Measurements from ENCODE around the gene CUX1.

Gene CUX1

GRCh38 chr7:101870361-101871062 lies 53.1 kb downstream of the CUX1 start:
- no peak for DNase-seq (ENCODE audit: low read depth)
- TF ChIP-seq, protein P1, sequence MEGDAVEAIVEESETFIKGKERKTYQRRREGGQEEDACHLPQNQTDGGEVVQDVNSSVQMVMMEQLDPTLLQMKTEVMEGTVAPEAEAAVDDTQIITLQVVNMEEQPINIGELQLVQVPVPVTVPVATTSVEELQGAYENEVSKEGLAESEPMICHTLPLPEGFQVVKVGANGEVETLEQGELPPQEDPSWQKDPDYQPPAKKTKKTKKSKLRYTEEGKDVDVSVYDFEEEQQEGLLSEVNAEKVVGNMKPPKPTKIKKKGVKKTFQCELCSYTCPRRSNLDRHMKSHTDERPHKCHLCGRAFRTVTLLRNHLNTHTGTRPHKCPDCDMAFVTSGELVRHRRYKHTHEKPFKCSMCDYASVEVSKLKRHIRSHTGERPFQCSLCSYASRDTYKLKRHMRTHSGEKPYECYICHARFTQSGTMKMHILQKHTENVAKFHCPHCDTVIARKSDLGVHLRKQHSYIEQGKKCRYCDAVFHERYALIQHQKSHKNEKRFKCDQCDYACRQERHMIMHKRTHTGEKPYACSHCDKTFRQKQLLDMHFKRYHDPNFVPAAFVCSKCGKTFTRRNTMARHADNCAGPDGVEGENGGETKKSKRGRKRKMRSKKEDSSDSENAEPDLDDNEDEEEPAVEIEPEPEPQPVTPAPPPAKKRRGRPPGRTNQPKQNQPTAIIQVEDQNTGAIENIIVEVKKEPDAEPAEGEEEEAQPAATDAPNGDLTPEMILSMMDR (conservative IDR thresholded peaks at IDR 0.05; ENCODE audit: low read depth, low read length): no peak
- H3K4me3 ChIP-seq (ENCODE audit: low read depth, low read length): no peak overlapping the region

- no peak for DNase-seq (ENCODE audit: low read depth)
- no peak overlapping the region for H3K4me3 ChIP-seq (ENCODE audit: low read depth, low read length)
- TF ChIP-seq, protein P1 (conservative IDR thresholded peaks at IDR 0.05; ENCODE audit: low read depth, low read length): no peak
Measured at GRCh38 chr7:101871351-101871750, 53.9 kb downstream of the CUX1 start.

DNA sequence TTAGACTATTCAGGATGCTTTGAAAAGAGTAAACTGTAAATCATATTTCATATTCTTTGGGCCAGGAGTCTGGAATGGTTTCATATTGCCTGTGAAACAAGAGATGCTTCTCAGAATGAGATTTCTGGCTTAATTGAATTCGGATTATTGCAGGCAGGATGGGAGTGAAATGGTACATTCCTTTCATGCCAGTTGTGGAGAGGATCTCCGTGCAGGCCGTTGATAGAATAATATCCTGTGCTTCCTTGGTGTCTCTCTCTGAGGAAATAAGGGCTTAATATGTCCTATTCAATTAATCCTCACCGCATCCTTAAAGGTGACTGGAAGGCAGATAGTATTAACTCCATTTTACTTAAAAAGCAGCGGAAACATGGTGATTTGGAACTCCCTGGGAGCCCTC lies 56.6 kb downstream of the CUX1 start:
- no peak overlapping the region for H3K4me3 ChIP-seq (ENCODE audit: low read depth, low read length)
- TF ChIP-seq, protein P1 (conservative IDR thresholded peaks at IDR 0.05; ENCODE audit: low read depth, low read length): no peak
- DNase-seq (ENCODE audit: low read depth): peak; percentile 57

DNA sequence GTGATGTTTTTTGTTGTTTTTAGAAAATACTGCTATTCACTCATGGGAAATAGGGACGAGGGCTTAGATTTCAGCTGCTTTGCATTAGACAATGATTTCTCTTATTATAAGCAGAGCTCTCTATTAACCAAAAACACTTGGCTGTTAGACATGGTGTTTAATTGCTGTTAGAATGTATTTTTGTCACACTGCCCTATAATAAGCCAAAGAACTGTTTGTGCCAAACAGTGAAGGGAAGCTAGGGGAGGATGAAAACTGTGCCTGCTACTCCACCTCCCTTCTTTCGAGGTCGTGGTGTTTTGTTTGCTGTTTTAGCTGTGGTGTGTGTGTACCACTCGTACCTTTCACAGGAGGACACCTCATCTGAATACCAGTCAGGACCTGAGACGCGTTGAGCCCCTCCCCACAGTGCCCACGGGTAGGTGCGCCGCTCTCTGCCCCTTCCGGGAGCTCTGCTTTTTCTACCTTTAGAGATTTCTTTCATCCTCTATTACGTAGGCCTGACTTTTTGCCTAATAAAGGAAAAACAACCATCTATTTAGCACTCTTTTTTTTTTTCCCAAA lies 57.9 kb downstream of the CUX1 start:
- TF ChIP-seq, protein P1 (conservative IDR thresholded peaks at IDR 0.05; ENCODE audit: low read depth, low read length): no peak
- no peak for DNase-seq (ENCODE audit: low read depth)
- no peak overlapping the region for H3K4me3 ChIP-seq (ENCODE audit: low read depth, low read length)

DNA sequence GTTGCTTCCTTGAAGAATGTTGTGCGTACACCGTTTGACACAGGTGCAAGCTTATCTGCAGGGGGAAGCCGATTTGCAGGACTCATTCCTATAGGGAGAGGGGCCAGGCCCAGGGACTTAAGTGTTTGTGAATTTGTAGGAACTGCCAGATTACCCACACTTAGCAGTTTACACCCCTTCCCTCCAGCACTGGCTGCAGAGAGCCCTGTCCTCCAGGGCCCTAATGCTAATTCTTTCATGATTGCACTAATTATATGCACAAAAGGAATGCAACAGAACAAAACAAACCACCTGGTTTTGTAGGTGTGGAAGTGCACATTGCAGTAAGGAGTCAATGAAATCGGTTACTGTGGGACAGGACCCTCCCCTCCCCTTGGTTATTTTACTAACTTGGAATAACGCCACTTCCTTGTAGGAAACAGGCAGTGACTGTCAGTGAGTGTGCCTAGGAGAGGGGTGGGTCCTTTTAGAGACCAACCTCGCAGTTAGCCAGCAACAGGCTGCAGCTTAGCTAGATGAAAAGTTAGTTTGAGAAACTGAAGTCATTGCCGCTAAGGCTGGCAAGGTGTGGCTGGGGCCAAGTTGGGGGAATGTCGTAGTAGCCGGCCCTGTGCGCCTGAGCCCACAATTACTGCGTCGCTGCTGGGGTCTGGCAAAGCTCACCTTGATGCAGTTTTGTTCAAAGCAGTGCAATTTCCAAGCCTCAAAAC lies 60.6 kb downstream of the CUX1 start:
- TF ChIP-seq, protein P1 (conservative IDR thresholded peaks at IDR 0.05; ENCODE audit: low read depth, low read length): no peak
- H3K4me3 ChIP-seq (ENCODE audit: low read depth, low read length): no peak overlapping the region
- no peak for DNase-seq (ENCODE audit: low read depth)

DNA sequence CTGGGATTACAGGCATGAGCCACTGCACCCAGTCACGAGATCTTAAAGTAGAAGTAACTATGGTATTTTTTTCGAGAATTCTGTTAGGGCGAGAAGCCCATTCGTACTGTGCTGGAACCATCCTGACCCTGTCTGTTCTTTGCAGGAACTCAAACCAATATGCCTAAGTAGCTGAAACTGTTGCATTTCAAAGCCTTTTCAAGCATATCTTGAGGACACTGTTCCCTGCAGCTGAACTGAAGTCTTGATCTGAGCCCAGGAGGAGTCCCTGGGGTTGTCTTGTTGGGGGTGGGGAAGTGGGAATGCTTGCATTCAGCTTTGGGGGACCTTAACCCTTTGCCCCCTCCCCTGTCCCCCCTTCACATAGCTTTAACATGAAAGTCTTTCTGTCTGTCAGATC lies 61.5 kb downstream of the CUX1 start:
- DNase-seq (ENCODE audit: low read depth): no peak
- TF ChIP-seq, protein P1 (conservative IDR thresholded peaks at IDR 0.05; ENCODE audit: low read depth, low read length): no peak
- H3K4me3 ChIP-seq (ENCODE audit: low read depth, low read length): no peak overlapping the region
